NCI-H128 (cell line): ENCODE measurements around the gene NSMF.

Source experiments
- DNase-seq: peaks from one replicate; lab custom pipeline; 2025; ENCODE audit not compliant: unreplicated experiment; lab: John Stamatoyannopoulos, UW

NSMF gene

DNA sequence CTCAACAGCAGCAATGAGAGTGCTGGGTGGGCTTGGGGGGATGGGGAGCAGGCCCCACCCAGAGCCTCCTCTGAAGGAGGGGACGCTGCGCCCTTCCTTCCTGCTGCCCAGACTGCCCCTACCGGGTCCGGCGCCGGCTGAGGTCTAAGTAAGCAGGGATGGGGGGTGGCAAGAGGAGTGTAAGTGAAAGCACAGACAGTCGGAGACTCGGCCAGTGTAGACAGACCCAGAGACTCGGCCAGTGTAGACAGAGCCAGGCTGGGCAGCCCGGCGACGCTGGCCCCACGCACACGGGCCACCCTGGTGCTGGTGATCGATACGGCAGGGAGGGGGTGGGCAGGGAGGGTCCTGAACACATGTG lies 10.6 kb downstream of the NSMF start:
- no peak for DNase-seq

DNA sequence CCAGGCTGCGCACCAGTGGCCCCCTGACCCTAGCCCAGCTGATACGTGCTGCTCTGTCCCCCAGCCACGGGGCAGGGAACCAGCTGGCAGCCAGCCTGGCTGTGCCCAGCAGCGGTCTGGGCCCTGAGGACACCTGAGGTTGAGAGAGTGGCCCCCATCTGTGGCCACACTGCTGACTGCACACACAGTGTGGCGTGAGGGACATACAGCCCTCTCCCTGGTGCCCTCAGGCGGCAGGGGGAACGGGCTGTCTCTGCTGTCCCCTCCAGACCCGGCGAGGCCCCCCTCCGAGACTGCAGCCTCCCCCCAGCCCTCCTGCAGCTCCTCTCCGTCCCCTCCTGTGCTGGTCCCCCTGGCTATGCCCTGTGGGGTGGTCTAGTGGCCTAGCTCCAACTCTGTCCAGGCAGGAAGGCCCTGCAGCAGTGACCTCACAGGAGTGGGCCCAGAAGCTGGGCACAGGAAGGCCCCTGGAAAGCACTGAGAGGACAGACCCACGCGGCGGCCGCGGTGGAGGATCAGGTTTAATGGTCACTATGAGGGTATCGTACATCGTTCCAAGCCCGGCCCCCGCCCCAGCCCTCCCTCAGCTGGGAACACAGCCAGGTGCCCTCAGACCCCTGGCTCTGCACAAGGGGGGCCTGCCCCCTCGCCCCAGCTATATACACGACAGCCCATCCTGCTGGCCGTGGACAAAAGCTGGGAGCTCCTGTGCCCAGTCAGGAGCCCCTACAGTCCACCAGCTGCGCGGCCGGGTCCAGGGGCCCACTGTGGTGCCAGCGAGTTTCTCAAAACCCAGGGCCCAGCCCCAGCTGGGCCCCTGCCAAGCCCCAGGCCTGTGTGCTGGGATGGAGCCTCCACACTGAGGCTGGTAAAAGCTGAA lies 11.2 kb downstream of the NSMF start:
- DNase-seq, result no peak

DNA sequence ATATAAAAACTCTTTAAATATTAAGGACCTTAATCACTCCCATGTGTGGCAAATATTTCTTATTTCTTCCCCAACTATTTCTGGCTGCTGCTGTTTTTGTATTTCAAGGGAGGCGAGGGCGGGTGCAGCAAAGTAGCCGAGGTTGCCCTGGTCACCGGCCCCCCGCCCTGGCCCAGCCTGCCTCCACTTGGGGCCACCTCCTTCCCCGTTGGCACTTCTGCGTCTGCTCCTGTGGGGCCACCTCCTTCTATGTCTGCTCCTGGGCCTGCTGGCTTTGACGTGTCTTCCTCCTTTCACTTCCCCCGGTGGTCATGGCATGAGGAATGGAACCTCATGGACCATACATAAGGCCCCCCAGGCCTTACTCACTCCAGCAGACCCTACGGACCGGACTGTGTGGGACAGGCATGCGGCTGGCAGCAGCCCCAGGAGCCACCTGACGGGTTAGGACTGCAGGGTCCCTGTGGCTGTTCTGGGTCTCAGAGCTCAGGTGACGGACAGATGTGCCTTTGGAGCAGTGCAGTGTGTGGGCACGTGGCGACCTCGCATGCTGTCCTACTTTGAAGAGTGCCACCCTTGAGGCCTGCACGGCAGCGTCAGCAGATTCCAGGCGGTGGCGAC lies 12.2 kb downstream of the NSMF start:
- DNase-seq, result no peak

DNA sequence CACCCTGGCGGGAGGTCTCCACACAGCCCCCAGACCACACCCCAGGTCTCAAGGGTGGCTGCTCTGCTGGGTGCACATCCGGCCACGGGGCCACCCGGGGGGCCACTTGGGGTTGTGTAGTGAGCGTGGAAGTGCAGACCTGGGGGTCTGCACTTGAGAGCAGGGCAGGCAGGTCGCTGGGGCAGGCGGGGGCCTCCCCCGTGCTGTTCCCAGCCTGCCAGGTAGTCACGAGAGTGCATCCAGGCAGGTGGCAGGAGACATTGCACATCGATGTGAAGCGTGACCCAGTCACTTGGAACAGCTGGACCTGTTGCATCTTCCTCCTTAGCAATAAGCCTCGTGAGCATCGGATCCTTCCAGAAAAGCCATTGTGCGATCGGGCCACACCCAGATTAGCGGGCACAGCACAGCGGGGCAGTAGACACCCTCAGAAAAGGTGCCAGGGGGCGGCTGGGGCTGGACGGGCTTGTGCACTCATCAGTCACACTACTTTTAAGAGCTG lies 13.2 kb downstream of the NSMF start:
- DNase-seq, result no peak

GRCh38 chr9:137445275-137445807 lies 13.8 kb downstream of the NSMF start:
- peak; percentile 74 for DNase-seq

DNA sequence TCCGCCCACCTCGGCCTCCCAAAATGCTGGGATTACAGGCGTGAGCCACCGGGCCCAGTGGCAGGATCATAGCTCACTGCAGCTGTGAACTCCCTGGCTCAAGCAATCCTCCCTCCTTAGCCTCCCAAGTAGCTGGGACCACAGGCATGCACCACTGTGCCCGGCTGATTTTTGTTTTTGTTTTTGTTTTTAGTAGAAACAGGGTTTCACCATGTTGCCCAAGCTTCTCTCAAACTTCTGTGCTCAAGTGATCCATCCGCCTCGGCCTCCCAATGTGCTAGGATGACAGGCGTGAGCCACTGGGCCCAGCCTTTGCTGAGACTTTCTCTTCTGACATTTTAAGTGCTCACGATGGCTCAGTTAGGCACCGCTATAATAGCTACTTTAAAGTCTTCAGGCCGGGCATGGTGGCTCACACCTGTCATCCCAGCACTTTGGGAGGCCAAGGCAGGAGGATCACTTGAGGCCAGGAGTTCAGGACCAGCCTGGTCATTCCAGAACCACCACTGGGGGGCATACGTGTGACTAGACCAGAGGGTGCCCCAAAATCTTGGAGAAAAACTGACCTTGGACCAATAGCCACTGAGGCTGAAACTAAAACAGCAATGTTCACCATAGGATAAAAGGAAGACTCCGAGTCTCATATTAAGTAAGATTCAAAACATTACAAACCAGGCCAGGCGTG lies 14.9 kb downstream of the NSMF start:
- DNase-seq, result no peak

GRCh38 chr9:137441935-137442321 lies 17.2 kb downstream of the NSMF start:
- no peak for DNase-seq

GRCh38 chr9:137441289-137441934 lies 17.7 kb downstream of the NSMF start, which contains the start of gene ENTPD8:
TSS of gene ENTPD8 (minus strand) at chr9:137441357. CDS start at chr9:137438285, 3,072 bp downstream.
- DNase-seq, result peak; percentile 24

- no peak for DNase-seq
Measured at GRCh38 chr9:137439158-137439714, 19.9 kb downstream of the NSMF start.

GRCh38 chr9:137438591-137439157 lies 20.5 kb downstream of the NSMF start:
- no peak for DNase-seq

DNA sequence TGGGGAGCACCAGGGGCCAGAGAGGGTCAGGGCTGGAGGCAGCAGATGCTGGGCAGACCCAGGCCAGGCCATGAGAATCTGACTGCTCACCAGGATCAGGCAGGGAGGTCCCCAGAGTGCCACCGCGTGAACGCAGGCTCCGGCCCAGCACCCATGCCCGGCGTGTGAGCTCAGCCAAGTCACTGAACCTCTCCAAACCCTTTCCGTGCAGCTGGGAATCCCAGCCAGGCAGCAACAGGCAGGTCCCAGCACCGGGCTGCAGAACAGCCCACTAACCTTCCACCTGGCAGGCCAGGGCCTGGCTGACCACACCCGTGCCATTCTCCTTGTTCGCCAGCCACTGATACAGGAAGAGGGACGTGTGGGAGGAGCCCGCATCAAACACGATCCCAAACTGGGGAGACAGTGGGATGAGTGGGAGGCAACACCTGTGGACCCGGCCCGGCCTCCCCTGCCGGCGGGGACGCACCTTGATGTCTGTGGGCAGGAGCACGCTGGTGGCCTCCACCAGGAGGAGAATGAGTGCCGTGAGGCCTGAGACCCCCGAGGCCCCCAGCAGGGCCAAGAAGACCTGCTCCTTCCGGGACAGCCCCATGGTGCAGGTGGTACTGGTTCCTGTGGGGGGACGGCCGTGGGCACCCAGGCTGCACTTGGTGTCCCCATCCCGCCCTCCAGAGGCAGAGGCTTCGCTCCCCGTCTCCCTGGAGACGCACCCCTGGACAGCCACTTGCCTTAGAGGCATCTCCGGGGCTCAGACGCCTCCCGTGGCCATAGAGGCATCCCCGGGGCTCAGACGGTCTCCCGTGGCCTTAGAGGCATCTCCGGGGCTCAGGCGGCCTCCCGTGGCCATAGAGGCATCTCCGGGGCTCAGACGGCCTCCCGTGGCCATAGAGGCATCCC lies 21.2 kb downstream of the NSMF start:
- DNase-seq, result no peak

DNA sequence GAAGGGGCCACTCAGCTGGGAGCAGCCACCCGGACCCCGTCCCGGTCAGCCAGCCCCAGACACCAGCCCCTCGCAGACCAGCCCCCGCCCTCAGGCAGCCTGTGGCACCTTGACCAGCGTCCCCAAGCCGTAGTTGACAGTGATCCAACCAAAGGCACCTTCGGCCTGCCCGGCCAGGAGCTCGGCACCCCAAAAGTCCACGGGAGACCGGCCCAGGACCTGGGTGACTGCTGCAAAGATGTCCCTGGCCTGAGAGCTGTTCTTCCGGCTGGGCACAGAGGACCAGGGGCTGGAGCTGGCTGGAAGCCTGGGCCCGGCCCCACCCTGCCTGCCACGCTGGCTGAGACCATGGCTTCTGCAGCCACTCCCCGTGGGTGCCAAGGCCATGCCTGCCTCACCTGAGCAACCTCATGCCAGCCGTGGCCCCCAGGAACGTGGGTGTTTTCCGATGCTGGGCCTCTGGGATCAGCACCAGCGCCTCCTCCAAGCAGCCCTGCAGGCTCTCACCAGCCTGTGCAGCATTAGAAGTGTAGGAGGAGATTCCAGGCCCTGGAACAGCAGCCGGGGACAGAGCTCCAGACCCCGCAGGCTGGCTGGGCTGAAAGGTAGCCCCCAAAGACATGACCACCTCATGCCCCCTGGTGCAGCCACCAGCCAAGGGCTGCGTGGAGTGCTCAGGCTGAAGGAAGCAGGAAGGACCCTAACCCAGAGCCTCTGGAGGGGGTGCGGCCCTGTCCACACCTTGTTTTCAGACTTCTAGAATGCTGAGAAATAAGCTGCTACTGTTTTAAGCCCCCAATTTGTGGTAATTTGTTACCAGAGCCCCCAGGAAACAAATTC lies 22.2 kb downstream of the NSMF start:
- DNase-seq, result no peak

GRCh38 chr9:137435980-137436760 lies 23.0 kb downstream of the NSMF start:
- no peak for DNase-seq

DNA sequence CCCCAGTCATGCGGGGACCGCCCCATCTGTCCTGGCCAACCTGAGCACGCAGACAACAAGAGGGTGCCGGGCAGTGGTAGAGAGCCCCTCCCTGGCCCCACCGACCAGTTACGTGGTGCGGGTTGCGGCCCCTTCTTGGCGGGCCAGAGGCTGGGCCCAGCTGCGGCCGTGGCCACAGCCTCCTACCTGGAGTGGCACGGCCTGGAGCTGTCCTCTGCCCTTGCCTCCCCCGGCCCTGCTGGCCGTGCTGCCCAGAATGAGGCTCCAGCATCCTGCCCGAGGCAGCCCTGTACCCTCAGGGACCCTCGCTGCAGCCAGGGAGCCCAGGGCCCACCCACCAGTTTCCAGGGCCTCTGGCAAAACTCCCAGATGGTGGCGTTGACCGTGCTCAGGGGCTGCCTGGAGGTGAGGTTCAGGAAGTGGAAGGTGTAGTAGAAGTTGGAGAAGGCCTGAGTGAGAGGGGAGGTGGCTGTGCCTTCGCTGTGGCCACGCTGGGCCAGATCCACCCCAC lies 23.7 kb downstream of the NSMF start:
- DNase-seq, result no peak

DNA sequence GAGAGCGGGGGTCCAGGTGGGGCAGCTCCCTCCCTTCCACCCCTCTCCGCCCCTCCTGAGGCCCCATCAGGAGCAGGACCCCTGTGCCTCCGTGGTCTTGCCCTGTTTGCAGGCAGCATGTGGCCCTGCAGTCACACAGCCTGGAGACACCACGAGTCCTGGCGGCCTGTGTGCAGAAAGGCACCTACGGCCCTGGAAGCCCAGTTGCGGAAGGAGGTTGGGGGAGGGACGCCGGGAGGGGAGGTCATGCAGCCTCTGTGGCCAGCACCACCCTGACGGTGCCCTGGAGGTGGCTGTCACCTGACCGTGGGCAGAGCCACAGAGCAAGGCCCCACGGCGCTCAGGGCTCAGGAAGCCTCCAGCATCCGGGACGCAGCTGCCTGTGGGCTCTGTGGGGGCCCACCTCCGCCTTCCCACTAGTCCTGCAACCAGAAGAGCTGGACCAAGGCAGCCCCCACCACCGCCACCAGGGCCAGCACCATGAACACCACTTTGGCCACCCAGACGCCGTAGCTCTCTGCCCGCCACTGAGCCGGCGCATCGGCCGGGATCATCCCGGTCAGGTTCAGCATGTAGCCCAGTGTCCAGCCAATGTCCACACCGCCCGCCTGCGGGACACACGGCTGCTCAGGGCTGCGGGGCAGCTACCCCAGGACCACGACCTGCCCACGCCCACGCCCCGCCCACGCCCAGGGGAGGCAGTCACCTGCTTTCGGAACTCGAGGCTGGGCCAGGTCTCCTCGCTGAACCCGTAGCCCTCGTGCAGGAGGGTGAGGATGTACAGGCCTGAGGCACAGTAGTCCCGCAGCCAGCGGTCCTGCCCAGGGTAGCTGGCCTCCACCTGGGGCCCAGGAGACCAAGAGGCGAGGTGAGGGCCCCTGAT lies 24.4 kb downstream of the NSMF start:
- DNase-seq, result no peak

DNA sequence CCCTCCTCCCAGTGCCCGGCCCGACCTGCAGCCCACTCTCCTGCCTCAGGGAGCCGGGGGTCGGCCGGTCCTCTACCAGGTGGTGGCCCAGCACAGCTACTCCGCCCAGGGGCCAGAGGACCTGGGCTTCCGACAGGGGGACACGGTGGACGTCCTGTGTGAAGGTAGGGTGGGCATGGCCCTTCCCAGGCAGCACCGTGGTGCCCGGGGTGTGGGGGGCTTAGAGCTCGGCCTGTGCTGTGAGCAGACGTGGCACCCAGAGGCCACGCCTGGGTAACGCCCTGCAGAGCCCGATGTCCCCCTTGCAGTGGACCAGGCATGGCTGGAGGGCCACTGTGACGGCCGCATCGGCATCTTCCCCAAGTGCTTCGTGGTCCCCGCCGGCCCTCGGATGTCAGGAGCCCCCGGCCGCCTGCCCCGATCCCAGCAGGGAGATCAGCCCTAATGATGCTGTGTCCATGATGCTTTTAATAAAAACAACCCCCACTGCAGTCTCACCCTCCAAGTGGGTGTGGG lies 25.2 kb downstream of the NSMF start:
- DNase-seq, result no peak
